Memory B cell (primary cell): Measurements from ENCODE around the gene KIR3DL2.
A peak's percentile ranks its signal among the peaks of the same experiment; 100 is the strongest.
"Not testable (repeated sequence)": the region's sequence is repeated elsewhere in the genome, so short reads cannot be mapped to it uniquely, and the experiment has no call there.

Experiments used
- ATAC-seq: fragments of 150-1000 bp; cut with Tn5 transposase; 2 replicates; pipeline ENCODE4 v1.10.0; 2021; ENCODE audit warnings: low read depth, mild to moderate bottlenecking, moderate library complexity
- DNase-seq, 2 donors: peaks; one replicate each; pipeline ENCODE4 v3.0.0; 2022; ENCODE audit warnings: low spot score in 2 of 2
- H3K27ac Mint-ChIP-seq: one replicate; pipeline ENCODE4 v1.8.0; 2022; ENCODE audit warnings: mild to moderate bottlenecking, moderate library complexity, mixed read lengths
- H3K27me3 Mint-ChIP-seq: one replicate; pipeline ENCODE4 v1.8.0; 2022; ENCODE audit warnings: mixed read lengths
- H3K36me3 Mint-ChIP-seq: one replicate; pipeline ENCODE4 v1.8.0; 2022; ENCODE audit warnings: mild to moderate bottlenecking, mixed read lengths
- H3K4me1 Mint-ChIP-seq: one replicate; pipeline ENCODE4 v1.8.0; 2022; ENCODE audit warnings: mixed read lengths
- H3K4me3 Mint-ChIP-seq: one replicate; pipeline ENCODE4 v1.8.0; 2022; ENCODE audit warnings: mild to moderate bottlenecking, moderate library complexity, mixed read lengths
- H3K9me3 Mint-ChIP-seq: one replicate; pipeline ENCODE4 v1.8.0; 2022; ENCODE audit warnings: mixed read lengths

KIR3DL2 gene

DNA sequence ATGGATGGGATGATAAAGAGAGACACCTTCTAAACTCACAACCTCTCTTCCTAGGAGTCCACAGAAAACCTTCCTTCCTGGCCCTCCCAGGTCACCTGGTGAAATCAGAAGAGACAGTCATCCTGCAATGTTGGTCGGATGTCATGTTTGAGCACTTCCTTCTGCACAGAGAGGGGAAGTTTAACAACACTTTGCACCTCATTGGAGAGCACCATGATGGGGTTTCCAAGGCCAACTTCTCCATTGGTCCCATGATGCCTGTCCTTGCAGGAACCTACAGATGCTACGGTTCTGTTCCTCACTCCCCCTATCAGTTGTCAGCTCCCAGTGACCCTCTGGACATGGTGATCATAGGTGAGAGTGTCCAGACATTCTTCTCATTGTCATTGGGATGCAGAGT is 12.7 kb upstream of the KIR3DL2 start:
- H3K4me3 Mint-ChIP-seq, H3K4me1 Mint-ChIP-seq, DNase-seq, ATAC-seq, H3K27ac Mint-ChIP-seq, H3K36me3 Mint-ChIP-seq, H3K9me3 Mint-ChIP-seq: not testable (repeated sequence)
- H3K27me3 Mint-ChIP-seq: peaks cover 18% of the 10 kb centered on the region

DNA sequence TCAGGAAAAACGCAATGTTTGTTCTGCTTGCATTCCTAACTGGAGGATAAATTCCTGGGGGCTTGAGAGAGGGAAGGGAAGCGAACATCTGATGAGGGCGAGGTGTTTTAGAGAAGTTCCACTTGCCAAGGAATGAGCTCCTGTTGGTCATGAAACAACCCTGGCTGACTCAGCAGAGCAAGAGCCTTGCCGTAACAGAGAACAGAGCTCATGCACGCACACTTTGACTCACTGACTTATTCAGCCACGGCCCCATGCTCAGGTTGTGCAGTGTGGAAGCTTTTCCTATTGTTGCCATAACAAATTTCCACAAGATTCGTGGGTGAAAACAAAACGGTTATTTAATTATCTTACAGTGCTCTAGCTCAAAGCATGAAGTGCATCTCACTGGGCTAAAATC is 7.1 kb upstream of the KIR3DL2 start:
- not testable (repeated sequence) for DNase-seq, H3K4me1 Mint-ChIP-seq, H3K36me3 Mint-ChIP-seq, ATAC-seq, H3K9me3 Mint-ChIP-seq, H3K27ac Mint-ChIP-seq, H3K4me3 Mint-ChIP-seq, H3K27me3 Mint-ChIP-seq

DNA sequence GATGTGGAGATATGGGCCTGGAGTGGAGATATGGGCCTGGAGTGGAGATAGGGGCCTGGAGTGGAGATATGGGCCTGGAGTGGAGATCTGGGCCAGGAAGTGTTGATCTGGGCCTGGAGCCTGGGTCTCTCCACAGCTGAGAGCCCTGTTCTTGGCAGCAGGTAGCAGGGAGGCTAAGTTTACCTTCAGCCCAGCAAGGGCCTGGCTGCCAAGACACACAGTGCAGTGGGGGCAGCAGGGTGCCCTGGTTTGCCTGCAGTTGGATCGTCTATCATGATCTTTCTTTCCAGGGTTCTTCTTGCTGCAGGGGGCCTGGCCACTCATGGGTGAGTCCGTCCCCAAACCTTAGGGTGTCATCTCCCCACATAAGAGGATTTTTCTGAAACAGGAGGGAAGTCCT is 687 bp downstream of the KIR3DL2 start:
- Mint-ChIP-seq H3K27me3 (peaks cover 17% of the 10 kb centered on the region), H3K9me3 (peaks cover 3% of the 10 kb centered on the region), H3K4me3 (no peak overlapping the region), H3K27ac (no peak overlapping the region), H3K36me3 (no peaks in the 10 kb centered on the region), H3K4me1 (no peaks in the 10 kb centered on the region)
- DNase-seq: no peak
- ATAC-seq: no peak

DNA sequence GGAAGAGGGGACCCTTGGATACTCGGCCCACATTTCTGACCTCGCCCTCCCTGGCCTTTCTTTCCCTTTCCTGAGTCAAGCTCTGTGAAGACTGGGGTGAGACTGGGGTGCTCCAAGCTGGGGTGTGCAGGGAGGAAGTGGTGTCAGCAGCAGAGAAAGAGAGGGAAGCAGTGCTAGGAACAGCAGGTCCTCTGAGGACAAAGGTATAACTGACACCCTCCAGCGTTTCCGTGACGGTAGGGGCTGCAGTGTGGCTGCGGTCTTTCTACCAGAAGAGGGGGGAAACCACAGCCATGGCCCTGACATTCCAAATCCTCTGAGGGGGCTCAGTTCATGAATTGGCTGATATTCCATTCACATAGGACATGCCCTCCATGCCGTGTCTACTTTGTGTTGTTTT is 1.1 kb downstream of the KIR3DL2 start:
- Mint-ChIP-seq H3K27me3 (peaks cover 17% of the 10 kb centered on the region), H3K27ac (no peak overlapping the region), H3K4me1 (no peaks in the 10 kb centered on the region), H3K9me3 (peaks cover 3% of the 10 kb centered on the region), H3K4me3 (no peak overlapping the region), H3K36me3 (no peaks in the 10 kb centered on the region)
- ATAC-seq (no peak), DNase-seq (no peak)

DNA sequence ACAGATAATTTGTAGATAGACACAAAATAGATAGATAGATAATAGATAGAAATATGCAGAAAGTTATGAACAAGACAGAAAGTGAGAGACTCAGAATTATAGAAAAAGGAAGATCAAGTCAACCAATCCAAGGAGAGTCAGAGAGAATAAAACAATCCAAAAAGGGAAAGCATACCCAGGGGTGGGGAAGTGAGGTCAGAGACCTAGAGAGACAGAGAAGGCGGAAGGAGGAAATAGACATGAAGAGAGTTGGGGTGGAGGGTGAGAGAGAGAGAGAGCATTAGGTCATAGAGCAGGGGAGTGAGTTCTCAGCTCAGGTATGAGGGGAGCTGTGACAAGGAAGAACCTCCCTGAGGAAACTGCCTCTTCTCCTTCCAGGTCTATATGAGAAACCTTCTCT is 5.0 kb downstream of the KIR3DL2 start:
- H3K36me3 Mint-ChIP-seq, H3K27ac Mint-ChIP-seq, H3K9me3 Mint-ChIP-seq, H3K4me3 Mint-ChIP-seq, DNase-seq, H3K4me1 Mint-ChIP-seq, ATAC-seq: not testable (repeated sequence)
- H3K27me3 Mint-ChIP-seq: peaks cover 21% of the 10 kb centered on the region

DNA sequence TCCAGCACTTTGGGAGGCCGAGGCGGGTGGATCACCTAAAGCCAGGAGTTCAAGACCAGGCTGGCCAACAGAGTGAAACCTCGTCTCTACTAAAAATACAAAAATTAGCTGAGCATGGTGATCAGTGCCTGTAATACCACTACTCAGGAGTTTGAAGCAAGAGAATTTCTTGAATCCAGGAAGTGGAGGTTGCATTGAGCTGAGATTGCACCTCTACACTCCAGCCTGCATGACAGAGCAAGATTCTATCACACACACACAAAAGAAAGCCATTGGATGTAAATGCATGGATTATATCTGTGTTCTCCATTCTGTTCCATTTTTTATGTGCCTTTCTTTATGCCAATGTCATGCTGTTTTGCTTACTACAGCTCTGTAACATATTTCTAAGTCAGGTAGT is 8.2 kb downstream of the KIR3DL2 start:
- H3K27ac Mint-ChIP-seq, DNase-seq, ATAC-seq, H3K4me3 Mint-ChIP-seq, H3K9me3 Mint-ChIP-seq, H3K36me3 Mint-ChIP-seq, H3K27me3 Mint-ChIP-seq, H3K4me1 Mint-ChIP-seq: not testable (repeated sequence)

DNA sequence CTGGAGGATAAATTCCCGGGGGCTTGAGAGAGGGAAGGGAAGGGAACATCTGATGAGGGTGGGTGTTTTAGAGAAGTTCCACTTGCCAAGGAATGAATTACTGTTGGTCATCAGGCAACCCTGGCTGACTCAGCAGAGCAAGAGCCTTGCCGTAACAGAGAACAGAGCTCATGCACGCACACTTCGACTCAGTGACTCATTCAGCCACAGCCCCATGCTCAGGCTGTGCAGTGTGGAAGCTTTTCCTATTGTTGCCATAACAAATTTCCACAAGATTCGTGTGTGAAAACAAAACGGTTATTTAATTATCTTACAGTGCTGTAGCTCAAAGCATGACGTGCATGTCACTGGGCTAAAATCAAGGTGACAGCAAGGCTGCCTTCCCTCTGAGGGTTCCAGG is 9.2 kb downstream of the KIR3DL2 start:
- DNase-seq, H3K27ac Mint-ChIP-seq, H3K4me3 Mint-ChIP-seq, H3K27me3 Mint-ChIP-seq, H3K4me1 Mint-ChIP-seq, H3K9me3 Mint-ChIP-seq, ATAC-seq, H3K36me3 Mint-ChIP-seq: not testable (repeated sequence)

DNA sequence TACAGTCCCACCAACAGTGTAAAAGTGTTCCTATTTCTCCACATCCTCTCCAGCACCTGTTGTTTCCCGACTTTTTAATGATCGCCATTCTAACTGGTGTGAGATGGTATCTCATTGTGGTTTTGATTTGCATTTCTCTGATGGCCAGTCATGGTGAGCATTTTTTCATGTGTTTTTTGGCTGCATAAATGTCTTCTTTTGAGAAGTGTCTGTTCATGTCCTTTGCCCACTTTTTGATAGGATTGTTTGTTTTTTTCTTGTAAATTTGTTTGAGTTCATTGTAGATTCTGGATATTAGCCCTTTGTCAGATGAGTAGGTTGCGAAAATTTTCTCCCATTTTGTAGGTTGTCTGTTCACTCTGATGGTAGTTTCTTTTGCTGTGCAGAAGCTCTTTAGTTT is 13.2 kb downstream of the KIR3DL2 start:
- H3K9me3 Mint-ChIP-seq, ATAC-seq, DNase-seq, H3K36me3 Mint-ChIP-seq, H3K4me3 Mint-ChIP-seq, H3K4me1 Mint-ChIP-seq, H3K27ac Mint-ChIP-seq: not testable (repeated sequence)
- H3K27me3 Mint-ChIP-seq: peaks cover 11% of the 10 kb centered on the region

DNA sequence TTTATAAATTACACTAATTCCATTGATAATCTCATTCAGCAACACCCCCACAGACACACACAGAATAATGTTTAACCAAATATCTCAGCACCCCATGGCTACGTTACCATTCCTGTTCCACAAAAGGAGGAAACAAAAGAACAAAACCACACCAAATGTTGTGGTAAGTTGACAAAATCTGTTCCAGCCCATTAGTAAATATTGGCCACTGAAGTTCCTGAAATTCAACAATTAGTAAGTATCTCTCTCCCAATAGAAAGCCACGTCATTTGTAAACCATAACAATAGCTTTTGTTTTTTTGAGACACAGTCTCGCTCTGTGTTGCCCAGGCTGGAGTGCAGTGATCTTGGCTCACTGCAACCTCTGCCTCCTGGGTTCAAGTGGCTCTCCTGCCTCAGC is 21.5 kb downstream of the KIR3DL2 start:
- no peak for ATAC-seq
- no peak for DNase-seq
- Mint-ChIP-seq H3K27me3 (peaks cover 7% of the 10 kb centered on the region), H3K36me3 (no peaks in the 10 kb centered on the region), H3K4me1 (peaks cover 3% of the 10 kb centered on the region), H3K27ac (no peak overlapping the region), H3K4me3 (no peak overlapping the region), H3K9me3 (peaks cover 9% of the 10 kb centered on the region)

DNA sequence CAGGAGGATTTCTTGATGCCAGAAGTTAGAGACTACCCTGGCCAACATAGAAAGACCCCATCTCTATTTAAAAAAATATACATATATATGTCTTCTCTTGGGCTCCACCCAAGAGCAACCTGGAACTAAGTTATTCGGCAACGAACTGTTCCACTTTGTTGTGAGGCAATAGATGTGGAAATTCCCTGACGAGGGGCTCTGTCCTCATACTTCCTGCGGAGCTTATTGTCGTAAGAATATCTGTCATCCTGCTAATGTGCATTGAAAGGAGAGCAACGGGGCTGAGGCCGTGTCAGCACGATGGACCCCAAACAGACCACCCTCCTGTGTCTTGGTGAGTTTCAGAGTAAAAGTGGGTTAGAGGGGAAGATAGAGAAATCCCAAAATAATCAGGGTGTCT is 23.7 kb downstream of the KIR3DL2 start, which contains the start of gene FCAR:
Gene FCAR (plus strand): TSS at position 246 of the 400 bp plus-strand sequence. CDS start 55 bp downstream, at position 301.
- Mint-ChIP-seq H3K27ac (no peak within 1 kb of the TSS), H3K4me3 (no peak within 1 kb of the TSS)
- no peak for ATAC-seq

DNA sequence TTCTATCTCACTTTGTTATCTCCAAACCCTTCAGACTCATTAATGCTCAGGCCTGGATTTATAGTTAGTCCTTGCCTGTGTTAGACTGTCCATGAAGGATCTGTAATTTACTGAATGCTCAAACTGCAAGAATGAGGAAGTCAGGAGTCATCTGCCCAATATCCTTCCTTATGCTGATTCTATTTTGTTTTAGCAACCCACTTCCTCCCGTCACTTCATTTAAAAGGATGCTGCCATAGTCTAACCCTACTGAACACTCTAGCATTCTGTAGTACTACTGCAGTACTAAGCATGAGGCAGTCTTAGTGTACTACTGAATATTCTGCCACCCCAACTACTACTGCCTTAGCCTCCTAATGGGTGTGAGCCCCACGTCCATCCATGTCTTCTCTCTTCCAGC is 25.3 kb downstream of the KIR3DL2 start:
- Mint-ChIP-seq H3K27ac (no peak overlapping the region), H3K36me3 (no peaks in the 10 kb centered on the region), H3K9me3 (peaks cover 5% of the 10 kb centered on the region), H3K27me3 (no peaks in the 10 kb centered on the region), H3K4me1 (peaks cover 3% of the 10 kb centered on the region), H3K4me3 (no peak overlapping the region)
- ATAC-seq: no peak
- DNase-seq: no peak

More for the DNA sequence above, 23.7 kb downstream of the KIR3DL2 start, which contains the start of gene FCAR:
- no peaks in the 10 kb centered on the region for H3K27me3 Mint-ChIP-seq
- no peak for DNase-seq
- H3K4me1 Mint-ChIP-seq: peaks cover 3% of the 10 kb centered on the region
- peaks cover 5% of the 10 kb centered on the region for H3K9me3 Mint-ChIP-seq
- H3K36me3 Mint-ChIP-seq: no peaks in the 10 kb centered on the region

DNA sequence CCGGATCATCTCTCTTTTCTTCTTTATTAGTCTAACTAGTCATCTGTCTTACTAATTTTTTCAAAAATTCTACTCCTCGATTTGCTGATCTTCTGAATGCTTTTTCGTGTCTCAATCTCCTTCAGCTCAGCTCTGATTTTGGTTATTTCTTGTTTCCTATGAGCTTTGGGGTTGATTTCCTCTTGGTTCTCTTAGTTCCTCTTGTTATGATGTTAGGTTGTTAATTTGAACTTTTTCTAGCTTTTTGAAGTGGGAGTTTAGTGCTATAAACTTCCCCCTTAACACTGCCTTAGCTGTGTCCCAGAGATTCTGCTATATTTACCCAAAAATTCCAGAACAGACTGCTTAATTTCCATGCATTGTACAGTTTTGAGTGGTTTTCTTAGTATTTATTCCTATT is 27.2 kb downstream of the KIR3DL2 start:
- peaks cover 3% of the 10 kb centered on the region for H3K4me1 Mint-ChIP-seq
- DNase-seq: no peak

DNA sequence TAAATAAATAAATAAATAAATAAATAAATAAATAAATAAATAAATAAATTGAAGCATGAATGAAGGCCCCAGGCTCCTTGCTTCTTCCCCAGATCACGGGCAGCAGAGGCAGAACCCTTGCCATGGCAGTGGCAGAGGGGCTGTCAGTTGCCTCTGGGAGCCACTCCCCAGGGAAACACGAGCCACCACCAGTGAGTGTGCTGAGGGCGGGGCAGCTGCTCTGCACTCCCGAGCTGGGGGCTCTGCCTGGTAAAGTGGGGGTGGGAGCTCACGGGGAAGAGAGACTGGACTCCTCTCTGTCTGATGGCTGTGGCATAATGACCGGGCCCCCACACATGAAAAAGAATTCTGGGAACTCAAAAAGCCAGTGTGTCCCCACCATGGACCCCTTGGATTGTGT is 31.6 kb downstream of the KIR3DL2 start:
- Mint-ChIP-seq H3K36me3 (no peaks in the 10 kb centered on the region), H3K27ac (no peak overlapping the region), H3K27me3 (peaks cover 6% of the 10 kb centered on the region), H3K9me3 (no peaks in the 10 kb centered on the region), H3K4me3 (no peak overlapping the region), H3K4me1 (peaks cover 2% of the 10 kb centered on the region)
- ATAC-seq (no peak), DNase-seq (no peak)

More for the DNA sequence above, 27.2 kb downstream of the KIR3DL2 start:
- Mint-ChIP-seq H3K9me3 (peaks cover 5% of the 10 kb centered on the region), H3K27ac (no peak overlapping the region), H3K4me3 (no peak overlapping the region), H3K27me3 (peaks cover 3% of the 10 kb centered on the region), H3K36me3 (no peaks in the 10 kb centered on the region)
- ATAC-seq: no peak

DNA sequence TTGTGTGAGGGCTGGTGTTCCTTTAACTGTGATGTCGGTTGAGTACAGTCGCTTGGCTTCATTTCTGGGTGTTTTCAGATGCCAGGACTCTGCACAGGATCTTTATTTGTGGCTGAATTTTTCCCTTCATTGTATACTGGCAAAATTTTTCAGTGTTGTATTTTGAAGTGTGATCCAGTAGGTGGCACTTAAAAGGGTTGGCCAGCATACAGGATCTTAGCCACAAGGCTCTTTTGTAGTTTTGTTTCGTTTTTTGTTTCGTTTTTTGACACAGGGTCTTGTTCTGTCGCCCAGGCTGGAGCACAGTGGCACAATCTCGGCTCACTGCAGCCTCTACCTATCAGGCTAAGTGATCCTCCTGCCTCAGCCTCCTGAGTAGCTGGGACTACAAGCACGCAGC is 32.5 kb downstream of the KIR3DL2 start:
- ATAC-seq: peak; percentile 26
- Mint-ChIP-seq H3K9me3 (no peaks in the 10 kb centered on the region), H3K4me3 (no peak overlapping the region), H3K27ac (no peak overlapping the region), H3K27me3 (peaks cover 6% of the 10 kb centered on the region), H3K36me3 (no peaks in the 10 kb centered on the region), H3K4me1 (peaks cover 2% of the 10 kb centered on the region)
- no peak for DNase-seq

DNA sequence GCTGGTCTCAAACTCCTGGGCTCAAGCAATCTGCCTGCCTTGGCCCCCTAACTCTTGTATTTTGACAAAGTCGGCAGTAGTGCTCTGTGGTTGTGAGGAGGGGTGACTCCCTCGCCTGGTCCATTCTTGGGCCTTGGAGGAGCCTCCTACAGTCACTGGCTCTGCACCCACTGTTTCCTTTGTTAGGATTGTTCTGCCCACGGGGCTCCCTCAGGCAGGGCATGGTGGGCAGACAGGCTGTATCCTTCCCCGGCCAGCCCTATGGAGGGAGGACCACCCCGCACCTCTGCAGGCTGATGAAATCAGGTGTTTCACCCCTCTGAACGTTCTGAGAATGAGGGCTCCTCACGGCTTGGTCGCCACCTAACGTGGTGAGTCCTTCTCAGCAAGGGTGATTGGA is 33.0 kb downstream of the KIR3DL2 start:
- Mint-ChIP-seq H3K27me3 (peaks cover 6% of the 10 kb centered on the region), H3K4me1 (peaks cover 2% of the 10 kb centered on the region), H3K27ac (no peak overlapping the region), H3K36me3 (no peaks in the 10 kb centered on the region), H3K4me3 (no peak overlapping the region), H3K9me3 (no peaks in the 10 kb centered on the region)
- DNase-seq (no peak), ATAC-seq (no peak)
